ENCODE results near the gene PTTG1.

- TF ChIP-seq CTCF (IDR thresholded peaks at IDR 0.05; ENCODE audit: low read depth, low read length, missing input control) (no peak), MAX (IDR thresholded peaks at IDR 0.05) (no peak), RAD21 (IDR thresholded peaks at IDR 0.05) (no peak), ATF3 (IDR thresholded peaks at IDR 0.05) (no peak), YY1 (IDR thresholded peaks at IDR 0.05) (no peak), REST (IDR thresholded peaks at IDR 0.05) (no peak)
Measured at GRCh38 chr5:160451281-160451680, 29.6 kb downstream of the PTTG1 start.

Data from liver (tissue), 3 donors.